Measurements from ENCODE around the gene ZNF408.

Gene ZNF408

DNA sequence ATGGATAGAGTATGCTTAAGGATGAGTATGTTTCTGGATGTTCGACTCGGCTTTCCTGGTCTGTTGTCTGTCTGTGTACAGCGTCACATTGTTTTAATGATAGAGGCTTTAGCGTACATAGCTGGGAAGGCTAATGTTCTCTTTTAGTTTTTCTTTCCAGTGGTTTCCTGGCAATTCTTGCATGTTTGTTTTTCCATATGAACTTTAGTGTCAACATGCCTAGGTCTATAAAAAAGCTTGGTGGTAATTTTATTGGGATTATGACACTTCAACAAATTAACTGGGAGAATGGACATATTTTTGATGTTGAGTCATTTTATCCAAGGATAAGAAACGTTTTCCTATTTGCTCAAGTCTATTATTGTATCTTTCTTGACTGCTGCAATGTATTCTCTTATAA is 35.8 kb downstream of the ZNF408 start:
- H3K4me3 Mint-ChIP-seq = no peak overlapping the region
- peaks cover 5% of the 10 kb centered on the region for H3K36me3 Mint-ChIP-seq
- no peak for DNase-seq (ENCODE audit: low spot score in 2 of 2)
- H3K27me3 Mint-ChIP-seq = no peaks in the 10 kb centered on the region
- no peaks in the 10 kb centered on the region for H3K4me1 Mint-ChIP-seq
- no peak for ATAC-seq (ENCODE audit: low read depth)
- no peaks in the 10 kb centered on the region for H3K9me3 Mint-ChIP-seq
- H3K27ac Mint-ChIP-seq = no peak overlapping the region

DNA sequence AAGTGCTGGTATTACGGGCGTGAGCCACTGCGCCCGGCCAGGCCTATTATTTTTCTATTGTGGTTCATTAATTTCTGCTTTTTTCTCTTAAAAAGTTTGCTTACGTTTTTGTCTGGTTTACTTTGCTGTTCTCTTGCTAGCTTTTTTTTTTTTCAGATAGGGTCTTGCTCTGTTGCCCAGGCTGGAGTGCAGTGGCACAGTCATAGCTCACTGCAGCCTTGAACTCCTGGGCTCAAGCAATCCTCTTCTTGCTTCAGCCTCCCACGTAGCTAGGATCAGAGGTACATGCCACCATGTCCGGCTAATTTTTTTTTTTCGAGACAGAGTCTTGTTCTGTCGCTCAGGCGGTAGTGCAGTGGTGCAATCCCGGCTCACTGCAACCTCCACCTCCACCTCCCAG is 36.9 kb downstream of the ZNF408 start:
- Mint-ChIP-seq H3K9me3 (no peaks in the 10 kb centered on the region), H3K27ac (no peak overlapping the region), H3K36me3 (peaks cover 11% of the 10 kb centered on the region), H3K4me1 (no peaks in the 10 kb centered on the region), H3K4me3 (no peak overlapping the region), H3K27me3 (no peaks in the 10 kb centered on the region)
- ATAC-seq (ENCODE audit: low read depth) = no peak
- no peak for DNase-seq (ENCODE audit: low spot score in 2 of 2)

- H3K27me3 Mint-ChIP-seq = no peaks in the 10 kb centered on the region
- H3K4me3 Mint-ChIP-seq = no peak overlapping the region
- no peaks in the 10 kb centered on the region for H3K4me1 Mint-ChIP-seq
- H3K27ac Mint-ChIP-seq = no peak overlapping the region
- H3K36me3 Mint-ChIP-seq = peaks cover 17% of the 10 kb centered on the region
- ATAC-seq (ENCODE audit: low read depth) (no peak), DNase-seq (ENCODE audit: low spot score in 2 of 2) (no peak)
- H3K9me3 Mint-ChIP-seq = no peaks in the 10 kb centered on the region
Measured at GRCh38 chr11:46738887-46739286, 38.1 kb downstream of the ZNF408 start.

DNA sequence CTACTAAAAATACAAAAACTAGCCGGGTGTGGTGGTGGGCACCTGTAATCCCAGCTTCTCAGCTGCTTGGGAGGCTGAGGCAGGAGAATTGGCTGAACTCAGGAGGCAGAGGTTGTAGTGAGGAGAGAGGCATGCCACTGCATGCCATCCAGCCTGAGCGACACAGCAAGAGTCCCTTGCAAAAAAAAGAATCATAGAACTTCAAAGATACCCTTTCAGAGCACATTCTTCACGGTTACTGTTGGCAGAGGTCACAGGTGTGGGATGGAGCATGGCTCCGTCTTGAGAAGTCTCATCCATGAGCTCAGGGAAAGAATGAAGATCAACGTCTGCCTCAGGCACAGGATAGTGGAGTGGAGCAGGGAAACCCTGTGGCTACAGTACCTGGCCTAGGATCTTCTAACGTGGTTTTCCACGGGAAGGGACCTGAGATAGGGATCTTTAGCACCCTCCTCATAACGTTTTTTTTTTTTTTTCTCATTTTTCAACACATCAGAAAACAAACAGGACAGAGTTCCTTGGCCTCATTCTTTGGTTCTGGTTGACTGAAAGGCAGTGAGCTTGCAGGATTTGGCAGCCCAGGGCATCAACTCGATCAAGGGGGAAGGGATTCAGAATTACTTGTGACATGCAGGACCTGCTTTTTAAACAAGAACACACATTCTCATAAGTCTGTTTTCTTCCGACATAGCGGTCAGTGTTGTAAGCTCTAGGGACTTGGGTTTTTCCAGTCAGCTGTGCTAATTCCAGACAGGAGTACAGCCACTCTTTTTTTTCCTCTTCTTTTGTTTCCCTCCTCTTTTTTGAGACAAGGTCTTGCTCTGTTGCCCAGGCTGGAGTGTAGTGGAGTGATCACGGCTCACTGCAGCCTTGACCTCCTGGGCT is 41.0 kb downstream of the ZNF408 start:
- ATAC-seq (ENCODE audit: low read depth) (no peak), DNase-seq (ENCODE audit: low spot score in 2 of 2) (no peak)
- H3K9me3 Mint-ChIP-seq = no peaks in the 10 kb centered on the region
- H3K27ac Mint-ChIP-seq = no peak overlapping the region
- H3K36me3 Mint-ChIP-seq = peaks cover 33% of the 10 kb centered on the region
- no peaks in the 10 kb centered on the region for H3K27me3 Mint-ChIP-seq
- no peak overlapping the region for H3K4me3 Mint-ChIP-seq
- H3K4me1 Mint-ChIP-seq = no peaks in the 10 kb centered on the region

DNA sequence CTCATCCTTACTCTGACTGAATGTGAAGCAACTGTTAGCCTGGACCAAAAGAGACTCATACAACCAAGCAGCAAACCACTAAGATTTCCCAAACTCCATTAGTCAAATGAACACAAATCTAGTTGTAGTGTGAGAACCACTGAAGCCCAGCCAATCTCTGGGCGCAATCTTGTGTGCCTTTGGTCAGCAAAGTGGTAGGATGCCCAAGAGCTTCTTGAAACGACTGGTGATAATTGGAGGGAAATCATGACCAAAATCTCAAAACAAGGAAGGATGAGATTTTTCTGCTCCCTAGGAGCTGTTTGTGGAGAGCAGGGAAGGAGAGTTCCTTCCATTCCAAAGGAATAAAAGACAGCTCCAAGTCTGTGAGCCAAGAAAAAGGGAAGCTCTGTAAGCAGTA is 42.2 kb downstream of the ZNF408 start:
- no peaks in the 10 kb centered on the region for H3K27me3 Mint-ChIP-seq
- no peaks in the 10 kb centered on the region for H3K9me3 Mint-ChIP-seq
- no peak overlapping the region for H3K4me3 Mint-ChIP-seq
- ATAC-seq (ENCODE audit: low read depth) (no peak), DNase-seq (ENCODE audit: low spot score in 2 of 2) (no peak)
- no peaks in the 10 kb centered on the region for H3K4me1 Mint-ChIP-seq
- H3K27ac Mint-ChIP-seq = no peak overlapping the region
- H3K36me3 Mint-ChIP-seq = peaks cover 40% of the 10 kb centered on the region

DNA sequence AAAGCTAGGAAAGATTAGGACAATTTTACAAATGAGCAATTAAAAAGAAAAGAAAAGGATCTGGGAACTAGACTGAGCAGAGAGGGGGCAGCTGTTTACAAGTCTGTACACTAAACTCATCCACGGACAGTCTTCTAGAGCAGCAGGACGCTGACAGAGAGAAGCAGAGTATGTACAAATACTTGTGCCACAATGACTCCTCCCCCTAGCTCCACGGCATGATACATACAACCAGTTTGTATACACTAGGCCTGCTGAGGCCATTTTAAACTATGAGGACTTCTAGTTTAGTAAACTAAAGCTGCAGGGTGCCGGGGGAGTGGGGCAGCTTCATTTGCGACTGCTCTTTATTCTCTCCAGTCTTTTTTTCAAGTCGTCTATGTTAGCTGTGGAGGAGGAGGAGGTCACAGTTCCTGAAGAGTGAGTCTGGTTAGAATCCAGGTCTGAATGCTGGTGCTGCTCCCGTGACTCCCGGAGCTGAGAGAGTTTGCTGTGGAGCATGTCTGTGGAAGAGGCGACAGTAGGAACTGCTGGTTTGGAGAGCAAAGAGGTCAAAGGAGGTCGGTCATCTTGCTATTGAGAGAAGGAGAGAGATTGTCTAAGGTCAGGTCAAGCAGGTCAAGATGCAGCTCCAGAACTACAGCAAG is 43.0 kb downstream of the ZNF408 start:
- no peaks in the 10 kb centered on the region for H3K27me3 Mint-ChIP-seq
- H3K36me3 Mint-ChIP-seq = peaks cover 42% of the 10 kb centered on the region

DNA sequence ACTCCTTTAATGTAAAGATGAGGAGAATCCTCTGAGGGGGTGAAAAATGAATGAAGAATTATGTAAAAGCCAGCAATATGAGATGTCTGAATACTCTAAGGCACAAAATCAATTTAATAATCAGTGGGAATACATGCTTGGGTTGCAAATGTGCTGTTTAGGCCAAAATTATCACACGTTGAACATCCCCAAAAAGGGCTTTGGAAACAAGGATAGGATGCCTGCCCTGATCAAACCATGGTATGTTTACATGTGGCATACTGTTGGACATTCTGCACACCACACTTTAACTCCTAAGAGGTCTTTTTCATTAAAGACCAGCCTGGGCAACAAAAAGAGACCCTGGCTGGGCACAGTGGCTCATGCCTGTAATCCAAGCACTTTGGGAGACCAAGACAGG is 44.5 kb downstream of the ZNF408 start:
- Mint-ChIP-seq H3K36me3 (peaks cover 48% of the 10 kb centered on the region), H3K27ac (no peak overlapping the region), H3K9me3 (no peaks in the 10 kb centered on the region), H3K4me1 (no peaks in the 10 kb centered on the region), H3K4me3 (no peak overlapping the region), H3K27me3 (no peaks in the 10 kb centered on the region)
- DNase-seq (ENCODE audit: low spot score in 2 of 2) (no peak), ATAC-seq (ENCODE audit: low read depth) (no peak)

More for the DNA sequence above, 43.0 kb downstream of the ZNF408 start:
- Mint-ChIP-seq H3K4me1 (no peaks in the 10 kb centered on the region), H3K9me3 (no peaks in the 10 kb centered on the region), H3K4me3 (no peak overlapping the region), H3K27ac (no peak overlapping the region)
- ATAC-seq (ENCODE audit: low read depth) (no peak), DNase-seq (ENCODE audit: low spot score in 2 of 2) (no peak)

DNA sequence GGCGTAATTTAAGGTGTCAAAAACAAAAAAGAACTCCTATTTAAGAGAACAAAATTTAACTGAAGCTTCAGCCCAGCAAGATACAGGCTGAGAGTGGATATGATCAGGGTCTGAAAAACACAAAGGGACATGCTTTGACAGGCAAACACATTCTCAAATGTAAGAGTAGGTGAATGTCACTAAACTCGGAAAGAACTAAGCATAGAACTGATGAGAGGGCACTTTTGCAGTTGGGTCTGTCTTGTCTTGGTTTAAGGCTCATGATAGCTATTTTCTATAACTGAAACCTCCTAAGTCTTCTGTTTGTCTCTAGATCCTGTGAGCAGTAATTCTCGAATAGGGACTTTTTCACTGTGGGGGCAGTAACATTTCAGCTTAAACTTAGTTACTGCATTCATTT is 45.2 kb downstream of the ZNF408 start:
- H3K36me3 Mint-ChIP-seq = peaks cover 48% of the 10 kb centered on the region
- no peak for DNase-seq (ENCODE audit: low spot score in 2 of 2)
- H3K4me3 Mint-ChIP-seq = no peak overlapping the region
- no peak overlapping the region for H3K27ac Mint-ChIP-seq
- no peak for ATAC-seq (ENCODE audit: low read depth)
- H3K27me3 Mint-ChIP-seq = no peaks in the 10 kb centered on the region
- H3K4me1 Mint-ChIP-seq = no peaks in the 10 kb centered on the region
- H3K9me3 Mint-ChIP-seq = no peaks in the 10 kb centered on the region

DNA sequence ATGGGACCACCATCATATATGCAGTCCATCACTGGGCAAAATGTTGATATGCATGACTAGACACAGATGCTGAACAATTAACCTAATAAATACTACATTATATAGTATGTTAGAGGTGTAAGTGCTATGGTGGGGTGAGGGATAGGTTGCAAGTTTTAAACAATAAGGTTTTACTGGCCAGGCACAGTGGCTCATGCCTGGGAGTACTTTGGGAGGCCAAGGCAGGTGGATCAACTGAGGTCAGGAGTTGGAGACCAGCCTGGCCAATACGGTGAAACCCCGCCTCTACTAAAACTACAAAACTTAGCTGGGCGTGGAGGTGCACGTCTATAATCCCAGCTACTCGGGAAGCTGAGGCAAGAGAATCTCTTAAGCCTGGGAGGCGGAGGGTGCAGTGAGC is 46.3 kb downstream of the ZNF408 start:
- H3K4me1 Mint-ChIP-seq = no peaks in the 10 kb centered on the region

More for the DNA sequence above, 46.3 kb downstream of the ZNF408 start:
- Mint-ChIP-seq H3K27ac (no peak overlapping the region), H3K36me3 (peaks cover 51% of the 10 kb centered on the region), H3K27me3 (no peaks in the 10 kb centered on the region), H3K4me3 (no peak overlapping the region), H3K9me3 (no peaks in the 10 kb centered on the region)
- no peak for DNase-seq (ENCODE audit: low spot score in 2 of 2)
- no peak for ATAC-seq (ENCODE audit: low read depth)

Data from memory B cell (primary cell).